KMS-11 (cell line): ENCODE measurements around the gene BRSK2.
"Not testable (repeated sequence)": the region's sequence is repeated elsewhere in the genome, so short reads cannot be mapped to it uniquely, and the experiment has no call there.

Source experiments
- H2AFZ ChIP-seq: fragments of 200-600 bp; sonication (generic); 2 replicates; pipeline ENCODE4 v1.6.1; 2016; ENCODE audit warnings: antibody characterized with exemption, mixed run types, low read depth
- H3K27ac ChIP-seq: fragments of 200-600 bp; sonication (generic); 2 replicates; pipeline ENCODE4 v1.6.1; 2016; ENCODE audit warnings: mild to moderate bottlenecking, mixed run types
- H3K27me3 ChIP-seq: fragments of 200-600 bp; sonication (generic); 2 replicates; pipeline ENCODE4 v1.6.1; 2017; ENCODE audit warnings: mild to moderate bottlenecking, low read depth, mixed run types, moderate library complexity; ENCODE audit not compliant: insufficient read depth
- H3K36me3 ChIP-seq: fragments of 200-600 bp; sonication (generic); 2 replicates; pipeline ENCODE4 v1.6.1; 2017; ENCODE audit warnings: mild to moderate bottlenecking, mixed run types; ENCODE audit not compliant: insufficient read depth
- H3K4me1 ChIP-seq: fragments of 200-600 bp; sonication (generic); 2 replicates; pipeline ENCODE4 v1.6.1; 2016; ENCODE audit warnings: mild to moderate bottlenecking, low read depth, mixed run types; ENCODE audit not compliant: poor library complexity, severe bottlenecking
- H3K4me2 ChIP-seq: fragments of 200-600 bp; sonication (generic); 2 replicates; pipeline ENCODE4 v1.7.0; 2016; ENCODE audit warnings: mild to moderate bottlenecking, mixed run types
- H3K4me3 ChIP-seq: fragments of 200-600 bp; sonication (generic); IDR thresholded peaks from 2 replicates; pipeline ENCODE4 v1.6.1; 2017; ENCODE audit warnings: low read depth, low read length, mixed read lengths; ENCODE audit not compliant: insufficient read depth
- H3K79me2 ChIP-seq: fragments of 200-600 bp; sonication (generic); 2 replicates; pipeline ENCODE4 v1.6.1; 2016; ENCODE audit warnings: low read depth, mixed run types; ENCODE audit not compliant: insufficient read depth
- H3K9ac ChIP-seq: fragments of 200-600 bp; sonication (generic); 2 replicates; pipeline ENCODE4 v1.6.1; 2016; ENCODE audit warnings: mild to moderate bottlenecking, mixed run types
- H4K20me1 ChIP-seq: fragments of 200-600 bp; sonication (generic); 2 replicates; pipeline ENCODE4 v1.6.1; 2016; ENCODE audit warnings: mild to moderate bottlenecking, mixed run types; ENCODE audit not compliant: insufficient read depth
- CTCF ChIP-seq: fragments of 200-600 bp; sonication (generic); conservative IDR thresholded peaks from 2 replicates; pipeline ENCODE4 v1.6.1; 2017; ENCODE audit warnings: low read depth, mild to moderate bottlenecking, antibody characterized with exemption, low read length, moderate library complexity, mixed read lengths

BRSK2 gene

DNA sequence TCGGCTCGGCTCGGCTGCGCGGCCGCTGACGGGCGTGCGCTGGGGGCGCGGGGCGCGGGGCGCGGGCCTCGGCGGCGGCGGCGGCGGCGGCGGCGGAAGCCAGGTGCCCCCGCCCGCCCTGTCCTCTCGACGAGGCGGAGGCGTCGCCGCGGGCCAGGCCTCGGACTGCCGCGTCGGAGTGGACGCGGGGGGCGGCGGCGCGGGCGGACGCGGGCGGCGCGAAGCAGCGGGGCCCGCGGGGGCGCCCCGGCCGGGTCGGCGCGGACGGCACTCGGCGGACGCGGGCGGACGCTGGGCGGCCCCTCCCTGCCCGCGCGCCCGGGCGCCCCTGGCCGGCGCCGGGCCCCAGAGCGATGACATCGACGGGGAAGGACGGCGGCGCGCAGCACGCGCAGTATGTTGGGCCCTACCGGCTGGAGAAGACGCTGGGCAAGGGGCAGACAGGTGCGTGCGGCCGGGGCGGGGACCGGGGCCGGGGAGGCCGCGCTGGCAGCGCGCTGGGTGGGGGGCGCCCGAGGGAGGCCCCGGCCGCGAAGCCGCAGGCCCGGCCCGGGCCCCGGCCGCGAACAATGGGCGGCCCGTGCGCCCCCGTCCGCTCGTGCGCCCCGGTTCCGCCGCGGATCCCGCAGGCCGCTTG lies at the start of gene BRSK2:
Gene BRSK2 (plus strand): TSS at position 3 of the 637 bp plus-strand sequence. CDS start 351 bp downstream, at position 354.
- H3K4me3 ChIP-seq = no peak within 1 kb of the TSS
- H2AFZ ChIP-seq = 0 out of 2 replicates have a peak within 1 kb of the TSS, but pooled peaks have one; percentile 14
- H4K20me1 ChIP-seq = no peaks in the 10 kb centered on the region
- H3K27ac ChIP-seq = no peak within 1 kb of the TSS
- no peak within 1 kb of the TSS for H3K4me2 ChIP-seq
- TF ChIP-seq CTCF = no peak
- no peaks in the 10 kb centered on the region for H3K4me1 ChIP-seq
- no peaks in the 10 kb centered on the region for H3K79me2 ChIP-seq
- H3K36me3 ChIP-seq = no peaks in the 10 kb centered on the region
- no peak within 1 kb of the TSS for H3K9ac ChIP-seq
- H3K27me3 ChIP-seq = peaks cover 35% of the 10 kb centered on the region; the same call in 1 of the 2 replicates

DNA sequence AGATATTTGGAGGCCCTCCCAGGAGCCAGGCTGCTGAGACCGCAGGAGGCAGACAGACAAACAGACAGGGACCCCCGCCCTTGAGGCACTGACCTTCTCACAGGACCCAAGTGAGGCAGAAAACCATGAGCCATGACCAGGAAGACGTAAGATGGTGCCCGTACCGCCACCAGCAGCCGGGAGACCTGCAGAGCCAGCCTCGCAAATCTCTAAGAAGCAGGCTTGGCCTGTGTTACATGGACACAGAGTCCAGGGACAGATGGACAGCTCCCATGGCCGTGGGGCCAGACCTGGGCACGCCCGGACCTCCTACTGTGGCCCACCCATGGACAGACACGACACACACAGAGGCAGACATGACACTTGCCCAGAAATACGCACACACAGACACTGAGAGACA lies 49.6 kb upstream of the BRSK2 start:
- Histone ChIP-seq H4K20me1 (no peaks in the 10 kb centered on the region), H3K4me1 (peaks cover 5% of the 10 kb centered on the region), H3K36me3 (no peaks in the 10 kb centered on the region), H3K9ac (no peak overlapping the region), H3K4me3 (no peak overlapping the region), H3K4me2 (no peak overlapping the region), H3K79me2 (no peaks in the 10 kb centered on the region), H3K27me3 (peaks cover 17% of the 10 kb centered on the region; the same call in 1 of the 2 replicates), H3K27ac (no peak overlapping the region), H2AFZ (no peak overlapping the region)
- TF ChIP-seq CTCF = no peak

- H3K27me3 ChIP-seq = peaks cover 25% of the 10 kb centered on the region; the same call in 1 of the 2 replicates
- H3K4me2 ChIP-seq, H4K20me1 ChIP-seq, H3K79me2 ChIP-seq, H3K4me3 ChIP-seq, H3K9ac ChIP-seq, H3K27ac ChIP-seq, H3K4me1 ChIP-seq, H3K36me3 ChIP-seq, H2AFZ ChIP-seq: not testable (repeated sequence)
Measured at GRCh38 chr11:1341226-1341625, 48.5 kb upstream of the BRSK2 start.

- H3K4me3 ChIP-seq = no peak overlapping the region
- no peak overlapping the region for H3K4me2 ChIP-seq
- H4K20me1 ChIP-seq = no peaks in the 10 kb centered on the region
- H3K4me1 ChIP-seq = no peaks in the 10 kb centered on the region
- no peak overlapping the region for H3K27ac ChIP-seq
- H3K79me2 ChIP-seq = no peaks in the 10 kb centered on the region
- peaks cover 26% of the 10 kb centered on the region; the same call in 1 of the 2 replicates for H3K27me3 ChIP-seq
- no peaks in the 10 kb centered on the region for H3K36me3 ChIP-seq
- no peak overlapping the region for H2AFZ ChIP-seq
- H3K9ac ChIP-seq = no peak overlapping the region
- no peak for TF ChIP-seq CTCF
Measured at GRCh38 chr11:1341928-1342524, 47.7 kb upstream of the BRSK2 start.

GRCh38 chr11:1342946-1343345 lies 46.8 kb upstream of the BRSK2 start:
- Histone ChIP-seq H3K36me3 (no peaks in the 10 kb centered on the region), H2AFZ (no peak overlapping the region), H3K27ac (no peak overlapping the region), H4K20me1 (no peaks in the 10 kb centered on the region), H3K9ac (no peak overlapping the region), H3K79me2 (no peaks in the 10 kb centered on the region), H3K4me3 (no peak overlapping the region), H3K27me3 (peaks cover 33% of the 10 kb centered on the region; the same call in 1 of the 2 replicates), H3K4me1 (no peaks in the 10 kb centered on the region), H3K4me2 (no peak overlapping the region)
- TF ChIP-seq CTCF = no peak
